ENCODE measurements around the gene ZBTB32. TPM values are rescaled to one million over a fixed set of nuclear protein-coding genes. Genes with fewer than 3 reads are reported as not detected.

ZBTB32 gene
- total RNA-seq, 6 donors from 2014 or later: 0.20 to 0.55 (median 0.30) TPM; not detected in 3

- H3K9me3 ChIP-seq: no peaks in the 10 kb centered on the region
- ATAC-seq (ENCODE audit: low FRiP score in 2 of 2): no peak
These were observed 22.9 kb downstream of the ZBTB32 start for GRCh38 chr19:35727053-35727955.

GRCh38 chr19:35727956-35728706 is 23.8 kb downstream of the ZBTB32 start:
- H3K4me1 ChIP-seq: no peaks in the 10 kb centered on the region
- no peak overlapping the region for H3K4me3 ChIP-seq
- H3K36me3 ChIP-seq: peaks cover 77 to 100% (median 97%) of the 10 kb centered on the region in 4 donors
- DNase-seq: no peak
- no peak for ATAC-seq (ENCODE audit: low FRiP score in 2 of 2)
- no peaks in the 10 kb centered on the region for H3K27me3 ChIP-seq
- H3K27ac ChIP-seq: no peak overlapping the region
- 94 to 97% methylated on average over 12 to 18 of the region's 19 CpGs for WGBS, 2 donors
- no peaks in the 10 kb centered on the region for H3K9me3 ChIP-seq
- TF ChIP-seq POLR2A (IDR thresholded peaks at IDR 0.05) (no peak), POLR2AphosphoS5 (IDR thresholded peaks at IDR 0.05) (no peak), CTCF (IDR thresholded peaks at IDR 0.05) (no peak)

More at GRCh38 chr19:35727053-35727955, 22.9 kb downstream of the ZBTB32 start:
- H3K36me3 ChIP-seq: peaks cover 82 to 100% (median 97%) of the 10 kb centered on the region in 4 donors
- no peaks in the 10 kb centered on the region for H3K4me1 ChIP-seq
- TF ChIP-seq EP300 (IDR thresholded peaks at IDR 0.05) (no peak), POLR2A (IDR thresholded peaks at IDR 0.05) (no peak), POLR2AphosphoS5 (IDR thresholded peaks at IDR 0.05) (no peak), CTCF (IDR thresholded peaks at IDR 0.05) (no peak)
- H3K27ac ChIP-seq: no peak overlapping the region
- no peak for DNase-seq
- no peaks in the 10 kb centered on the region for H3K27me3 ChIP-seq
- WGBS, 2 donors: 94% methylated on average over 13 to 23 of the region's 25 CpGs
- no peak overlapping the region for H3K4me3 ChIP-seq

- Histone ChIP-seq H3K27ac (no peak overlapping the region), H3K9me3 (no peaks in the 10 kb centered on the region), H3K27me3 (no peaks in the 10 kb centered on the region), H3K4me3 (no peak overlapping the region), H3K36me3 (peaks cover 68 to 100% (median 97%) of the 10 kb centered on the region in 4 donors), H3K4me1 (no peaks in the 10 kb centered on the region)
- no peak for ATAC-seq (ENCODE audit: low FRiP score in 2 of 2)
- WGBS, 2 donors: 86 to 87% methylated on average over 17 to 18 of the region's 18 CpGs
- TF ChIP-seq POLR2AphosphoS5 (IDR thresholded peaks at IDR 0.05) (no peak), POLR2A (IDR thresholded peaks at IDR 0.05) (no peak), CTCF (IDR thresholded peaks at IDR 0.05) (no peak)
- no peak for DNase-seq
These were observed 24.7 kb downstream of the ZBTB32 start for GRCh38 chr19:35729021-35729420.

GRCh38 chr19:35729763-35730162 is 25.4 kb downstream of the ZBTB32 start:
- no peak overlapping the region for H3K4me3 ChIP-seq
- no peak for DNase-seq
- H3K27me3 ChIP-seq: no peaks in the 10 kb centered on the region
- WGBS, 2 donors: 77 to 94% methylated on average over 3 to 11 of the region's 11 CpGs
- no peak overlapping the region for H3K27ac ChIP-seq
- H3K9me3 ChIP-seq: no peaks in the 10 kb centered on the region
- no peak for ATAC-seq (ENCODE audit: low FRiP score in 2 of 2)
- TF ChIP-seq CTCF (IDR thresholded peaks at IDR 0.05) (no peak), EP300 (IDR thresholded peaks at IDR 0.05) (no peak), POLR2AphosphoS5 (IDR thresholded peaks at IDR 0.05) (no peak), POLR2A (IDR thresholded peaks at IDR 0.05) (no peak)
- H3K4me1 ChIP-seq: no peaks in the 10 kb centered on the region
- peaks cover 62 to 100% (median 97%) of the 10 kb centered on the region in 4 donors for H3K36me3 ChIP-seq

Measured in upper lobe of left lung (tissue), 6 donors.